Thoracic aorta (tissue), 2 donors: Measurements from ENCODE around the gene CXCL6. TPM values are rescaled to one million over a fixed set of nuclear protein-coding genes. Genes with fewer than 3 reads are reported as not detected.

Experiments used
- ATAC-seq: fragments of 150-250 bp; one replicate; pipeline ENCODE4 v1.8.0; 2017; ENCODE audit warnings: low read depth; ENCODE audit not compliant: insufficient number of reproducible peaks, low FRiP score
- DNase-seq: peaks from one replicate; pipeline ENCODE4 v3.0.0-alpha.2; 2020; ENCODE audit warnings: low spot score
- H3K27ac ChIP-seq, 2 donors: fragments of 200-600 bp; sonication (generic); 1 replicate in 1 of 2; 2 replicates in 1 of 2; pipeline ENCODE4 v1.5.1; 2016; ENCODE audit warnings: mild to moderate bottlenecking in 2 of 2, moderate library complexity in 2 of 2
- H3K27me3 ChIP-seq: fragments of 200-600 bp; sonication (generic); replicated peaks from 2 replicates; pipeline ENCODE4 v1.6.0; 2016; ENCODE audit warnings: mild to moderate bottlenecking; ENCODE audit not compliant: insufficient read depth
- H3K36me3 ChIP-seq: fragments of 200-600 bp; sonication (generic); one replicate; pipeline ENCODE4 v1.5.1; 2016
- H3K4me1 ChIP-seq, 2 donors: fragments of 200-600 bp; sonication (generic); 1 replicate in 1 of 2; 2 replicates in 1 of 2; pipeline versions ENCODE4 v1.5.1 to v1.6.0; 2016; ENCODE audit warnings: low read depth in 2 of 2, mild to moderate bottlenecking in 1 of 2; ENCODE audit not compliant: control insufficient read depth in 1 of 2
- H3K4me3 ChIP-seq: fragments of 200-600 bp; sonication (generic); 2 replicates; pipeline ENCODE4 v1.5.1; 2016; ENCODE audit warnings: mild to moderate bottlenecking
- H3K9me3 ChIP-seq: fragments of 200-600 bp; sonication (generic); 2 replicates; pipeline ENCODE4 v1.5.1; 2016
- CTCF ChIP-seq: fragments of 200-600 bp; sonication (generic); IDR thresholded peaks from one replicate; pipeline ENCODE4 v1.5.1; 2019; ENCODE audit warnings: antibody characterized with exemption
- total RNA-seq, 2 donors: library from RNA; depleted of rRNA; stranded (reverse); fragments of >200 nt; gene quantifications; one replicate each; pipeline versions ENCODE4 v1.1.0 to v1.2.3, GENCODE V29; 2016

Gene CXCL6
- total RNA-seq, 2 donors from 2014 or later: not detected

GRCh38 chr4:73856518-73856917 is 20.0 kb downstream of the CXCL6 start:
- Histone ChIP-seq H3K4me3 (no peak overlapping the region), H3K27me3 (no peaks in the 10 kb centered on the region), H3K9me3 (no peaks in the 10 kb centered on the region), H3K27ac (no peak overlapping the region), H3K4me1 (peaks cover 4 to 23% of the 10 kb centered on the region in 2 donors), H3K36me3 (no peaks in the 10 kb centered on the region)
- TF ChIP-seq CTCF: no peak
- DNase-seq (no peak), ATAC-seq (no peak)

DNA sequence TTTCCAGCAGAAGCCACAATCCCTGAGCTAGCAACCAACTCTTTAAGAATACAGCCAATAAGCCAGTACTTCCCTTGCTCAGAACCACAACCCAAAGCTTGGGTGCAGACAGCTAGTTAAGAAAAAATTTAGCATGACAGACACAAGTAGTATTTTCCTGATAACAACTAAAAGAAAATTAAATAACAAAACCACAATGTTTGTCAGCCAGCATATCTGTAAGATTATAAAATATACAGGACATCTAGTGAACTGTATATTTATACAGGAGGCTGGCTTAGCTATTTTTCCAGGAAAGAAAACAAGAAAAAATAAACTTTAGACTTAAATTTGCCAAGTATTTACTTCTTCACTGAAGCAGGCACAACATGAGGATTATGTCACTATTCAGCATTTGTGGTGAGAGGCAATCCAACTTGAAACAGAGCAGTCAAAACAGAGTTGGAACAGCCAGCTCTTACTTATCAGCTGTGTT is 23.2 kb downstream of the CXCL6 start:
- DNase-seq (no peak), ATAC-seq (no peak)
- Histone ChIP-seq H3K4me3 (no peak overlapping the region), H3K27me3 (no peaks in the 10 kb centered on the region), H3K4me1 (peaks cover 4 to 13% of the 10 kb centered on the region in 2 donors), H3K36me3 (no peaks in the 10 kb centered on the region), H3K27ac (no peak overlapping the region), H3K9me3 (no peaks in the 10 kb centered on the region)
- no peak for TF ChIP-seq CTCF

- Histone ChIP-seq H3K36me3 (no peaks in the 10 kb centered on the region), H3K4me3 (no peak overlapping the region), H3K9me3 (no peaks in the 10 kb centered on the region), H3K27ac (no peak overlapping the region), H3K27me3 (no peaks in the 10 kb centered on the region), H3K4me1 (peaks cover 4 to 12% of the 10 kb centered on the region in 2 donors)
- ATAC-seq (no peak), DNase-seq (no peak)
- TF ChIP-seq CTCF: no peak
Measured at GRCh38 chr4:73860181-73860580, 23.7 kb downstream of the CXCL6 start.

- no peaks in the 10 kb centered on the region for H3K9me3 ChIP-seq
- no peak for TF ChIP-seq CTCF
- H3K27me3 ChIP-seq: no peaks in the 10 kb centered on the region
- H3K36me3 ChIP-seq: no peaks in the 10 kb centered on the region
- DNase-seq (no peak), ATAC-seq (no peak)
- H3K27ac ChIP-seq: no peak overlapping the region
- no peak overlapping the region for H3K4me3 ChIP-seq
- H3K4me1 ChIP-seq: peaks cover 4 to 5% of the 10 kb centered on the region in 2 donors
Measured at GRCh38 chr4:73860917-73861316, 24.4 kb downstream of the CXCL6 start.

DNA sequence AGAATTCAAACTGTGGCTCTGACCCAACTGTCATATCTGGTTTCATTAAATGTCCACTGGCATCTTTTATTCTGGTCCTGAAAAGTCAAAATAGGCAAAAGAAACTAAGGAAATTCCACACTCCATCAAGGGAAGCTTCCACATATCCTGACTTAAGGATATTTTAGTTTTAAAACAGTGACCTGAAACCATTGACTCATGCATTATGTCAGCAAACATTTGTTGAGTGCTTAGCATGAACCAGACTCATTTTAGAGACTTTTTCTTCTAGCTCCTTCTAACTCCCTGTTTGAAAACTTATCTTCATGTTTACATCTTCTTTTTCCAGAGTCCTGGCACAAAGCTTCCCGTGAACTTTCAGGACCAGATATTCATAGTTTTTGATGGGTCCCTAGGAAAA is 25.8 kb downstream of the CXCL6 start:
- H3K4me1 ChIP-seq: no peaks in the 10 kb centered on the region

More for the DNA sequence above, 25.8 kb downstream of the CXCL6 start:
- H3K36me3 ChIP-seq: no peaks in the 10 kb centered on the region
- H3K4me3 ChIP-seq: no peak overlapping the region
- no peaks in the 10 kb centered on the region for H3K27me3 ChIP-seq
- TF ChIP-seq CTCF: no peak
- DNase-seq: no peak
- no peaks in the 10 kb centered on the region for H3K9me3 ChIP-seq
- H3K27ac ChIP-seq: no peak overlapping the region
- no peak for ATAC-seq
